NCI-H2196 (cell line): ENCODE measurements around the gene SPATA7.

ENCODE experiments used
- DNase-seq: peaks from one replicate; lab custom pipeline; 2025; ENCODE audit not compliant: unreplicated experiment; lab: John Stamatoyannopoulos, UW

Gene SPATA7

DNA sequence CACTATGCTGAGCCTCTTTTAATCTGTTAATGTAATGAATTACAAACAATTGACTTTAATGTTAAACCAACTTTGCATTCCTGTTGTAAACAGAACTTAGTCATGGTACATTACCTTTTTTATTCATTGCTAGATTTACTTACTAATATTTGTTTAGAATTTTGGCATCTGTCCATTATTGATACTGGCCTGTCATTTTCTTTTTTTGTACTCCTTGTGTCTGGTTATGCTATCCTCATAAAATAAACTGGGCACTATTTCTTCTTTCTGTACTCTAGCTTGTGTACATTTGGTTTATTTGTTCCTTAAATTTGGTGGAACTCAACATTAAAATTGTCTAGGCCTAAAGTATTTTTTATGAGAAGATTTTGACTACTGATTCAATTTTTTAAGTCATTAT is 32.1 kb downstream of the SPATA7 start:
- DNase-seq, result no peak

DNA sequence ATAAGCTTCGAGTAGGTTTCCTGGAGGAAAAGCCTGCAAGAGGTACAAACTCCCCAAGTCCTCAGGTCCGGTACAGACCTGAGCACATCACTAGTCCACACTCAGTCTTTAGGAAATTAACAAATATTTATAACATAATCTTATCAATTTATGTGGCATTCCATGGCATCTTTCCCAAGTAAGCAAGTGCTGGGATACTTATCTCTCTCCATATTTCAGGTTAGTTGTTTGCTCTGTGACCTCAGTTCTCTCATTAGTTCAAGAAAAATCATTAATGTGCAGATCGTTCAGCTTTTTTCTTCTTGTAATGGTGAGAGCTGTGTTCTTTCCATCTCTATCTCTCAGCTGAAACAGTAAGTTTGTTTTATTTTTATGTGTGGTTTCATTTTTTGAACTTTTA is 34.7 kb downstream of the SPATA7 start:
- DNase-seq, result no peak

- no peak for DNase-seq
These were observed 35.8 kb downstream of the SPATA7 start for GRCh38 chr14:88421286-88421685.

DNA sequence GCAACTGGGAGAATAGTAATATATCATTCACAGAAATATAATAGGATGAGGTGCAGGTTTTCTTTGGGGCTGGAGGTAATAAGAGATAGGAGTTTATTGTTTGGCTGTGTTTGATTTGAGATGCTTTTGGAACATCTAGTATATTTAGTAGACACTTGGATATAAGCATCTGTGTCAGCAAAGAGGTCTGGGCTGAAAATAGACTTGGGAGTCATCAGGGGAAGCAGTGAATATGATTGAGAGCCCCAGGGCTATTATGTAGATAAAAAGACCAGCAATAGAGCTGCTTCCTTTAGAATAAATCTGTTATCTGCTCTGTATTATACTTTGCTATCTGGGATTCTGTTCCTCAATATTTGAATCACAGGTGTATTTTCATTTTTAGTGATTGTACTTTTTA is 36.6 kb downstream of the SPATA7 start:
- no peak for DNase-seq

- no peak for DNase-seq
These were observed 37.6 kb downstream of the SPATA7 start for GRCh38 chr14:88422919-88423650.

GRCh38 chr14:88424573-88424972 is 39.1 kb downstream of the SPATA7 start:
- DNase-seq, result no peak

DNA sequence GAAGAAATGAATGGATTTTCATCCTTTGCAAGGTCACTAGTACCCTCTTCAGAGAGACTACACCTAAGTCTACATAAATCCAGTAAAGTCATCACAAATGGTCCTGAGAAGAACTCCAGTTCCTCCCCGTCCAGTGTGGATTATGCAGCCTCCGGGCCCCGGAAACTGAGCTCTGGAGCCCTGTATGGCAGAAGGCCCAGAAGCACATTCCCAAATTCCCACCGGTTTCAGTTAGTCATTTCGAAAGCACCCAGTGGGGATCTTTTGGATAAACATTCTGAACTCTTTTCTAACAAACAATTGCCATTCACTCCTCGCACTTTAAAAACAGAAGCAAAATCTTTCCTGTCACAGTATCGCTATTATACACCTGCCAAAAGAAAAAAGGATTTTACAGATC is 40.8 kb downstream of the SPATA7 start:
- no peak for DNase-seq

- no peak for DNase-seq
These were observed 45.5 kb downstream of the SPATA7 start for GRCh38 chr14:88430976-88431375.

DNA sequence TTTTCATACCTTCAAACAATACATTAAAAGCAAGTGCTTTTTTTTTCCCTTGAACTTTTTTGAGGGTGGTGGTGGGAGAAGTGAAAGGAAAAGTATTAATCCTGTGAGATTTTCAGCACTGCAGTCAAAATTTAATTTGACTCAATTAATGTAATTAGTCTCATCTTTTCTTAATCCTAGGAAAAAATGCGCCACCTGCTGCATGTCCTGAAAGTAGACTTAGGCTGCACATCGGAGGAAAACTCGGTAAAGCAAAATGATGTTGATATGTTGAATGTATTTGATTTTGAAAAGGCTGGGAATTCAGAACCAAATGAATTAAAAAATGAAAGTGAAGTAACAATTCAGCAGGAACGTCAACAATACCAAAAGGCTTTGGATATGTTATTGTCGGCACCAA is 52.2 kb downstream of the SPATA7 start:
- no peak for DNase-seq

DNA sequence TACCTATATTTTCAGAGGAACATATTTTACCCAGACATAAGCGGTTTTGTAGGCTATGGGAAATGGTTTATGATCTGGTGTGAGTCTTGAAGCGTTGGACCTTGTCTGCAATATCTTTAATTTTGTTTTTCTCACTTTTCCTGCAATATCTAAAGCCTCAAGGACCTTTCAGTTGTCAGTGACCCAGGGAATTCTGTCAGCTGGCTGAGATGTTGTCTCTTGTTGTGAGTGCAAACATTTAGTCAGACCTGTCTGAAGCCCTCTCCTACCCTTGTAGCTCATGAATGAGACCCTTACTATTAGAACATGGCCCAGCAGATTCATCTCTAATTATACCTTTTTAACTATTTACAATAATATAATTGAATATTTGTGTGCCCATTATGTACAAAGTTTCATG is 53.6 kb downstream of the SPATA7 start:
- no peak for DNase-seq

- no peak for DNase-seq
These were observed 66.8 kb downstream of the SPATA7 start for GRCh38 chr14:88452231-88452630.

GRCh38 chr14:88454886-88455285 is 69.4 kb downstream of the SPATA7 start:
- DNase-seq, result no peak

DNA sequence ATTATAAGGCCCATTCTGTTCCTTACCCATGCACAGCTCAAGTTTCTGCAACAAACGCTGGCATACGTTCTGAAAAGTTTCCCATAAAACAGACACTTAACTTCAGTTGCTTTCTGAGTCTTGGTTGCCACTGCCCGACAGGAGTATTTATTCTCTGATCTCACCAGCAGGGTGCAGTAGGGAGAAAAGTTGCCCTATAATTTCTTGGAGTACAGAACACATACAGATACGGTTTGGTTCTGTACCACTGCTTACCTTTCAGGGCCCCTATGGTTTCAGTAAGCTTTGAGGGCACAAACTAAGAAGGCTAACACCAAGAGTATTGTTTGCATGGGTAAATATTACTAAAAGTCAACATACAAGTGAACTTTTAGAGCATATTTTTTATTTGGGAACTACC is 77.9 kb downstream of the SPATA7 start:
- DNase-seq, result no peak

DNA sequence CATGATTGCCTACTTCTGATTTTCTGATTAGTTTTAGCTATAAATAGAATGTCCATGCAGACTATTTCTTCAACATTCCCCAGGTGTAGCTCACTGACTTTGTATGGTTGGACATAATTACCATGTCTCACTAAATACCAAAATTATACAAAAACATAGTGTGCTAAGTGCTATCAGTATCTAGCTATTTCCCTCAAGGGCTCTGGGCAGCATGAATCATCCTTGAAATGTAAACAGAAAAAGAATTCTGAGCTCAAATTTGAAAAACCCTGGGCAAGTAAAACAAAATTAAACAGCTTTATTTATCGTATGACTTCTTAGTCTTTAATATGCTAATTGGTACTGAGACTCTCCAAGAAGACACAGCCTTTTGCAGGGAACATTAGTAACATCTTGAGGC is 82.9 kb downstream of the SPATA7 start:
- DNase-seq, result no peak

DNA sequence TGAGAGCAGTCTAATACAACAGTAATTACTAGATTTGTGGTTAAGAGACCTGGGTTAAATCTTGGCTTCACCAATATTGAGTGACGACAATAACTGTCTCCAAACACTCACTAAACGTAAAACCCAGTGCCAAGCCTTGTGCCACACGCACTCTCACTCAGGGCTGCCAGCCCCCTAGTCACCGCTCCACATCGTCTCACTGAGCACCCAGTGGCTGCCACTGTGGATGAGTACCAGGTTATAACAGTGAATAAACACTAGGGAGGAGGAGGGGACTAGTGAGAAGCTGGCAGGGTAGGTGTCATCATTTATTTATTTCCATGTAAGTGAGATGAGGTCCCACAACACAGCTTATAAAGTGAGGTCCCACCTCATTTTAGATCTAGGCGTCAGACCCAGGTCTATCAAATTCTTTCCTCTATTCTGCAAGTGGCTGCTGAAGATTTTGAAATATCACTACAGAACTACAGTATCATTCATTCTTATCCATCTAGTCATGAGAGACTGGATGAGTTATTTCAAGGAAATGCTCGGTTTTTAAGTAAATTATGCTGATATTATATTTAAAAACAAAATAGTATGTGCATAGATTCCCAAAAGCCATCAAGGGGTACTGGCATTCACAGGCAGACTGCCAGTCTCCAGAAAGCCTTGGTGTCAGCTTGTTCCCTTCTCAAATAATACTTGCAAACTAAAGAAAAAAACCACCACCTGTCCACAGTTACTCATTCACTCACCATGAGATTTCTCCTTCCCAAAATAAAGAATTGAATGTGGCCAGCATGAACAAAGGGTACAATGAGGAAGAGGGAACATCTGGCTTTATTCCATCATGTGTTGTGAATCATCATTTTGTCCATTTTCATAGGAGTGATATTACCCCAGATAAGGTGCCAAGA is 85.3 kb downstream of the SPATA7 start:
- peak; percentile 8 for DNase-seq

DNA sequence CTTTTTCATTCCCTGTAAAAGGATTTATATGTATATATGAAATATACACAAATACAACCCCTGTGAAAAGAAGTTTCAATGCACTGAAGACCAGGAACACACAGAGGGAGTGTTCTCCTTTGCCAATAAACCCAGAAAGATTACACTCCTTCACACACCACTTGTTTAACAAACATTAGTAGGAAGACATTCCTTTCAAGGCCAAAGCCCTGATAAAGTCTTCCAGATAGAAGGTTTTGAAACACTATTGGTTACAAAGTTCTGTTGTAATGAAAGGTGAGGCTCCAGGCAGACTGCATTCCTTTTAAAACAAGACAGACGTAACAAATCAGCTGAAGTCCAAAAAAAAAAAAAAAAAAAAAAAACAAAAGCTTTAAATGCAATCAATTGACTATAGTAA is 88.3 kb downstream of the SPATA7 start:
- no peak for DNase-seq

- DNase-seq, result no peak
These were observed 90.8 kb downstream of the SPATA7 start for GRCh38 chr14:88476214-88476774.

GRCh38 chr14:88476825-88477224 is 91.4 kb downstream of the SPATA7 start:
- no peak for DNase-seq

- DNase-seq, result no peak
These were observed 92.2 kb downstream of the SPATA7 start for GRCh38 chr14:88477513-88478250.

GRCh38 chr14:88478931-88479330 is 93.5 kb downstream of the SPATA7 start:
- no peak for DNase-seq

GRCh38 chr14:88479574-88479987 is 94.1 kb downstream of the SPATA7 start:
- DNase-seq, result no peak
